ENCODE data around the gene ZFP62. TPM values are rescaled to one million over a fixed set of nuclear protein-coding genes. Genes with fewer than 3 reads are reported as not detected.

ZFP62 gene
- total RNA-seq, 1 donor from 2014 or later = 65.4 TPM

GRCh38 chr5:180839227-180839626 is 21.8 kb downstream of the ZFP62 start:
- Histone ChIP-seq H3K4me2 (no peak overlapping the region), H3K36me3 (peaks cover 4% of the 10 kb centered on the region), H4K20me1 (ENCODE audit: low read depth) (no peaks in the 10 kb centered on the region), H3K27me3 (no peaks in the 10 kb centered on the region), H3F3A (ENCODE audit: low read depth) (peaks cover 17% of the 10 kb centered on the region), H3K4me1 (no peaks in the 10 kb centered on the region), H3K4me3 (no peak overlapping the region), H3K9ac (no peak overlapping the region), H3K79me2 (ENCODE audit: low read depth) (no peaks in the 10 kb centered on the region), H2AFZ (replicated peaks) (no peak overlapping the region), H3K9me3 (ENCODE audit: low read depth) (no peaks in the 10 kb centered on the region), H3K27ac (no peak overlapping the region)
- Mint-ChIP-seq H3K9me3 (peaks cover 8% of the 10 kb centered on the region), H3K36me3 (peaks cover 7% of the 10 kb centered on the region), H3K27me3 (ENCODE audit: insufficient read depth, low read depth) (peaks cover 2% of the 10 kb centered on the region), H3K4me3 (no peak overlapping the region), H3K27ac (no peak overlapping the region), H3K4me1 (no peaks in the 10 kb centered on the region)
- DNase-seq (ENCODE audit: low spot score) = no peak
- TF ChIP-seq EZH2 (IDR thresholded peaks at IDR 0.05) = no peak

- no peak overlapping the region for H3K4me3 ChIP-seq
- no peaks in the 10 kb centered on the region for H3K4me1 ChIP-seq
- no peak overlapping the region for H3K4me3 Mint-ChIP-seq
- DNase-seq (ENCODE audit: low spot score) = no peak
- H2AFZ ChIP-seq (replicated peaks) = no peak overlapping the region
- TF ChIP-seq EZH2 (IDR thresholded peaks at IDR 0.05) = no peak
- TF ChIP-seq EZH2phosphoT487 (IDR thresholded peaks at IDR 0.05) = no peak
- no peak for TF ChIP-seq CTCF (IDR thresholded peaks at IDR 0.05)
- no peak overlapping the region for H3K9ac ChIP-seq
- no peaks in the 10 kb centered on the region for H3K36me3 ChIP-seq
- H3K36me3 Mint-ChIP-seq = peaks cover 6% of the 10 kb centered on the region
- no peaks in the 10 kb centered on the region for H3K79me2 ChIP-seq (ENCODE audit: low read depth)
- H3K27me3 ChIP-seq = peaks cover under 1% of the 10 kb centered on the region
- no peak overlapping the region for H3K27ac Mint-ChIP-seq
- no peaks in the 10 kb centered on the region for H3K4me1 Mint-ChIP-seq
- peaks cover 8% of the 10 kb centered on the region for H3K9me3 Mint-ChIP-seq
- H3K27ac ChIP-seq = no peak overlapping the region
- peaks cover 2% of the 10 kb centered on the region for H3K27me3 Mint-ChIP-seq (ENCODE audit: insufficient read depth, low read depth)
- H3K4me2 ChIP-seq = no peak overlapping the region
- H4K20me1 ChIP-seq (ENCODE audit: low read depth) = no peaks in the 10 kb centered on the region
- H3K9me3 ChIP-seq (ENCODE audit: low read depth) = no peaks in the 10 kb centered on the region
- peaks cover 17% of the 10 kb centered on the region for H3F3A ChIP-seq (ENCODE audit: low read depth)
Measured at GRCh38 chr5:180837478-180837877, 23.6 kb downstream of the ZFP62 start.

DNA sequence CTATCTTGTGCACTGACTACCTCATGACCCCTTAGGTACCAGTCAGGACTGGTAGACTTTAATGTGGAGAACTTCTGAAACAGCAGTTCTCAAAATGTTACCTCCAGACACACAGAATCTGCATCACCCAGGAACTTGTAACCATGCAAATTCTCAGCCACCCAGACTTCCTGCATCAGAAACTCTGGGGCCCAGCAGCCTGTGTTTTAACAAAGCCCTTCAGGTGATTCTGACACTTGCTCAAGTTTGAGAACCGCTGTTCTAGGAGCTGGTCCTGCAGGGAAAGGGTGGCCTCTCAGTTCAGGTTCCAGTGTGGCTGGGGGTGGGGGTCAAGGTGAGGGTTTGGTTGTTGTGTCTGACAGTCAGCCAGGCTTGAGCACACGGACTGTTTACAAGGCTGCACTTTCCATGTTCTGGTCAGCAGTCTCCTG is 28.4 kb downstream of the ZFP62 start:
- H4K20me1 ChIP-seq (ENCODE audit: low read depth) = no peaks in the 10 kb centered on the region
- Mint-ChIP-seq H3K4me3 (peak overlapping the region; percentile 52), H3K27ac (no peak overlapping the region), H3K27me3 (ENCODE audit: insufficient read depth, low read depth) (peaks cover 17% of the 10 kb centered on the region), H3K9me3 (peaks cover 30% of the 10 kb centered on the region), H3K4me1 (peaks cover 9% of the 10 kb centered on the region), H3K36me3 (peaks cover 18% of the 10 kb centered on the region)
- H3K27ac ChIP-seq = no peak overlapping the region
- peaks cover 3% of the 10 kb centered on the region for H3K4me1 ChIP-seq
- H3K9me3 ChIP-seq (ENCODE audit: low read depth) = no peaks in the 10 kb centered on the region
- peaks cover 29% of the 10 kb centered on the region for H3F3A ChIP-seq (ENCODE audit: low read depth)
- H3K9ac ChIP-seq = no peak overlapping the region
- no peaks in the 10 kb centered on the region for H3K79me2 ChIP-seq (ENCODE audit: low read depth)
- H3K27me3 ChIP-seq = peaks cover 16% of the 10 kb centered on the region
- DNase-seq (ENCODE audit: low spot score) = no peak
- no peak overlapping the region for H2AFZ ChIP-seq (replicated peaks)
- no peak overlapping the region for H3K4me3 ChIP-seq
- no peaks in the 10 kb centered on the region for H3K36me3 ChIP-seq
- no peak for TF ChIP-seq CTCF (IDR thresholded peaks at IDR 0.05)
- no peak for TF ChIP-seq EZH2 (IDR thresholded peaks at IDR 0.05)
- no peak for TF ChIP-seq EZH2phosphoT487 (IDR thresholded peaks at IDR 0.05)
- peak overlapping the region; percentile 82 for H3K4me2 ChIP-seq

- H3K27ac Mint-ChIP-seq = peak overlapping the region; percentile 93
- H3F3A ChIP-seq (ENCODE audit: low read depth) = peaks cover 22% of the 10 kb centered on the region
- peaks cover 18% of the 10 kb centered on the region for H3K36me3 Mint-ChIP-seq
- H3K27ac ChIP-seq = no peak overlapping the region
- peak; percentile 71 for DNase-seq (ENCODE audit: low spot score)
- H3K4me1 ChIP-seq = peaks cover 7% of the 10 kb centered on the region
- no peaks in the 10 kb centered on the region for H3K79me2 ChIP-seq (ENCODE audit: low read depth)
- TF ChIP-seq CTCF (IDR thresholded peaks at IDR 0.05) (peak; percentile 19), EZH2 (IDR thresholded peaks at IDR 0.05) (peak; percentile 35), EZH2phosphoT487 (IDR thresholded peaks at IDR 0.05) (peak; percentile 12)
- peaks cover 14% of the 10 kb centered on the region for H3K4me1 Mint-ChIP-seq
- H3K4me3 Mint-ChIP-seq = peak overlapping the region; percentile 88
- peaks cover 16% of the 10 kb centered on the region for H3K27me3 ChIP-seq
- H3K9me3 Mint-ChIP-seq = peaks cover 30% of the 10 kb centered on the region
- no peaks in the 10 kb centered on the region for H3K9me3 ChIP-seq (ENCODE audit: low read depth)
- H3K9ac ChIP-seq = peak overlapping the region; percentile 3
- no peaks in the 10 kb centered on the region for H3K36me3 ChIP-seq
- H3K4me3 ChIP-seq = peak overlapping the region; percentile 64
- H4K20me1 ChIP-seq (ENCODE audit: low read depth) = no peaks in the 10 kb centered on the region
- H2AFZ ChIP-seq (replicated peaks) = peak overlapping the region; percentile 78
- H3K4me2 ChIP-seq = peak overlapping the region; percentile 82
- H3K27me3 Mint-ChIP-seq (ENCODE audit: insufficient read depth, low read depth) = peaks cover 17% of the 10 kb centered on the region
Measured at GRCh38 chr5:180831139-180832093, 29.7 kb downstream of the ZFP62 start.
